BLaER1 treated with 17β-estradiol and CSF1 and Interleukin-3, amounts not matched to agents 10 nM and 100 nM (cell line): ENCODE measurements around the gene IRF7.

Experiments
- H3K27ac ChIP-seq, 11 experiments: shearing (Covaris generic); formaldehyde crosslinking; 2 replicates each; pipeline ENCODE4 v1.8.1; 2022
- H3K27me3 ChIP-seq, 11 experiments: shearing (Covaris generic); formaldehyde crosslinking; 2 replicates each; pipeline ENCODE4 v1.8.1; 2022
- H3K36me3 ChIP-seq, 11 experiments: shearing (Covaris generic); formaldehyde crosslinking; 2 replicates each; pipeline ENCODE4 v1.8.1; 2022
- H3K4me1 ChIP-seq, 10 experiments: shearing (Covaris generic); formaldehyde crosslinking; 2 replicates each; pipeline ENCODE4 v1.8.1; 2022
- H3K4me2 ChIP-seq, 11 experiments: shearing (Covaris generic); formaldehyde crosslinking; 2 replicates each; pipeline ENCODE4 v1.8.1; 2022
- H3K4me3 ChIP-seq, 10 experiments: shearing (Covaris generic); formaldehyde crosslinking; 2 replicates each; pipeline ENCODE4 v1.8.1; 2022
- H3K9ac ChIP-seq, 11 experiments: shearing (Covaris generic); formaldehyde crosslinking; 2 replicates each; pipeline ENCODE4 v1.8.1; 2022
- H3K9me3 ChIP-seq, 11 experiments: shearing (Covaris generic); formaldehyde crosslinking; replicated peaks in 1 of 11; 2 replicates each; pipeline ENCODE4 v1.8.1; 2022
- H4K20me1 ChIP-seq, 11 experiments: shearing (Covaris generic); formaldehyde crosslinking; 2 replicates each; pipeline ENCODE4 v1.8.1; 2022
- Cebpa-rat ChIP-seq, 11 experiments: shearing (Covaris generic); IDR thresholded peaks; 2 replicates each; pipeline ENCODE4 v1.8.1; 2022

The IRF7 gene

DNA sequence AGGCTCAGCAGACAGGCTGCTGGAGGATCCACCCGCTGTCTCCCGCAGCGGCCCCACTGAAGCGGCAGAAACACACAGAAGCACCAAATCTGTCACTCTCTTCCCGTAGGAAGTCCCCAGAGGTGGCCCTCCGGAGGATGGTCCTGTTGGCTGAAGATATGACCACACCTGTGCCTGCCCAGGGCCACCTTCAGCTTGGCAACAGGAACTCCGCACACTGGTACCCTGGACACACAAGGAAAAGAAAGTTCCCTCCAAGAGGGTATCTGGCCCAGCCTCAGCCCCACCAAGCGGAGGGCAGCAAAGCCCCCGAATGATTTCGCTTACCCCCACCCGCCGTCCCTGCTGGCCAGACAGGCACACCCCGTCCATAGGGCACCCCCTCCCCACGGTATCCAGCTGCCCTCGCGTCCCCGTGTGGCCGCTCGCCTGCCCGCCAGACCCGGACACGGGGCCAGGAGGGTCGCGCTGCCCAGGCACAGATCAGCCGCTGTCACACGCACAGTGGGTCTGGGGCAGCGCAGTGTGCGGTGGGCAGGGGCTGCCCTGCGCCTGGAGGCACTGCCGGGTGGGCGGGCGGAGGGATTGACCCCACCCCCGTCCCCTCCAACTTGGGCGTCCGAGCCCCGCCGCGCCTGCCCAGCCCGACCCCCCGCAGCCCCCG is 48.0 kb downstream of the IRF7 start:
- H4K20me1 ChIP-seq, result peaks cover 4 to 52% (median 34%) of the 10 kb centered on the region in 11 experiments; a peak in 17 of 22 replicates
- H3K4me1 ChIP-seq, result peaks cover 35 to 59% (median 40%) of the 10 kb centered on the region in 10 experiments
- H3K27me3 ChIP-seq, result peaks cover 0 to 5% (median 0%) of the 10 kb centered on the region in 11 experiments; a peak in 1 of 22 replicates
- peak overlapping the region; percentile 93 to 100 (median 98) for H3K4me2 ChIP-seq
- TF ChIP-seq Cebpa-rat (IDR thresholded peaks at IDR 0.05), result no peak
- H3K36me3 ChIP-seq, result peaks cover 0 to 16% (median 0%) of the 10 kb centered on the region in 11 experiments; a peak in 7 of 22 replicates
- peak overlapping the region; percentile 44 to 97 (median 89); a peak in 19 of 22 replicates for H3K27ac ChIP-seq
- H3K9ac ChIP-seq, result peak overlapping the region; percentile 87 to 98 (median 92)
- no peaks in the 10 kb centered on the region for H3K9me3 ChIP-seq
- peak overlapping the region; percentile 74 to 93 (median 79) for H3K4me3 ChIP-seq

DNA sequence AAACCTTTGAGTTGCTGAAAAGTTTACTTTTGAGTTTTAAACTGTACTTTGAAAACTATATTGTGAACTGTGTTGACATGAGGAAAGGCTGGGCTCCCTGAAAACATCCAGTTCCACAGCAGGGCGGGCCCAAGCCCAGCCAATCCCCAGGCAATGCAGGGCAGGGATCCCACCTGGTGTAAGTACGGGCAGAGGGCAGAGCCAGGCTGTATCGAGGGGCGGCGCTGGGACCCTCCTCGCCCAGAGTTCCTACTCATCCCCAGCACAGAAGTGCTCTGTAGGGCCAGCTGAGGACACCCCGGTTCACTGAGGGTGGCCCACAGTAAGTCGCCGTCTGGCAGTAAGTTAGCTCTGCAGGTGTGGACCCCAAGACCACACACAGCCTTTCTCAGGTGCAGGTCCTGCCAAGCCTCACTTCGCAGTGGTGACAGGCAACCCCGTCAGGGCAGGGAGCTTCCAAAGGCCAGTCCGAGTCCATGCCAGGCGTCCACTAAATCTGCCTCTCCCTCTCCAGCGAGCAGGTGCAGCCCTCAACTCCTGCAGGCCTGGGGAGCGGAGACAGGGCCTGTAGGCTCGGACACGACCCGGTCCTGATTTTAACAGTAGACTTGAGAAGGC is 48.6 kb downstream of the IRF7 start:
- H3K27ac ChIP-seq, result peak overlapping the region in 1 of 11 experiments; percentile 97; a peak in 1 of 22 replicates
- H3K27me3 ChIP-seq, result peaks cover 0 to 5% (median 0%) of the 10 kb centered on the region in 11 experiments; a peak in 1 of 22 replicates
- H3K9me3 ChIP-seq, result no peaks in the 10 kb centered on the region
- peak overlapping the region; percentile 87 to 98 (median 92); a peak in 17 of 22 replicates for H3K9ac ChIP-seq
- peaks cover 10 to 58% (median 34%) of the 10 kb centered on the region in 11 experiments; a peak in 20 of 22 replicates for H4K20me1 ChIP-seq
- peaks cover 0 to 21% (median 0%) of the 10 kb centered on the region in 11 experiments; a peak in 7 of 22 replicates for H3K36me3 ChIP-seq
- peaks cover 36 to 63% (median 42%) of the 10 kb centered on the region in 10 experiments for H3K4me1 ChIP-seq
- H3K4me3 ChIP-seq, result peak overlapping the region; percentile 74 to 93 (median 79); a peak in 16 of 20 replicates
- no peak for TF ChIP-seq Cebpa-rat (IDR thresholded peaks at IDR 0.05)
- peak overlapping the region; percentile 93 to 100 (median 98) for H3K4me2 ChIP-seq

DNA sequence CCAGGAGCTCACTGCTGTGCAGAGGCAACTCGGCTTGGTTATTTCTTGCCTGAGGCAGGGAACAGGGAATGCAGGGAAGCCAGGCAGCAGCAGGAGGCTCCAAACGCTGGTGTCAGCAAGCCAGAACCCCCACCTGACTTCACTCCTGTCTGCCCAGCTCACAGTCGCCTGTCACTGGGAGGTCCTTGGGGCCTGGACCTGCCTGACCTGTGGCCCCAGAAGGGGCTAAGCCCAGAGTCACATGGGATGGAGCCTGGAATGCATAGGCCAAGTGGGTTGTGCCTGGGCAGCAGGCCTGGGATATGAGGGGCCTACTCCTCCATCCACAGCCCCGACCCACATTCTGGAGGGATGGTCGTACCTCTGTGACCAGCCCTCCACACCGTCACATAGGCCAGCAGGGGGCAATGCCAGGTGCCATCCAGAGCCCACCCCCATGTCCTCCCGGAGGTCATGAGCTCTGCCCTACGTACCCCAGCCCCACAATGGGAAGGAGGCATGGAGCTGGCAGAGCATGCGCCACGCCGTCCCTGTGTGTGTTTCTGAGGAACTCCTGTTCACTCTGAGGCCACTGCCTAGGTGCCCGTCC is 49.7 kb downstream of the IRF7 start:
- Histone ChIP-seq H3K4me3 (peak overlapping the region in 1 of 10 experiments; percentile 93; a peak in 1 of 20 replicates), H3K4me2 (peak overlapping the region; percentile 30 to 100 (median 97); a peak in 15 of 22 replicates), H4K20me1 (peaks cover 17 to 67% (median 42%) of the 10 kb centered on the region in 11 experiments; a peak in 21 of 22 replicates)

DNA sequence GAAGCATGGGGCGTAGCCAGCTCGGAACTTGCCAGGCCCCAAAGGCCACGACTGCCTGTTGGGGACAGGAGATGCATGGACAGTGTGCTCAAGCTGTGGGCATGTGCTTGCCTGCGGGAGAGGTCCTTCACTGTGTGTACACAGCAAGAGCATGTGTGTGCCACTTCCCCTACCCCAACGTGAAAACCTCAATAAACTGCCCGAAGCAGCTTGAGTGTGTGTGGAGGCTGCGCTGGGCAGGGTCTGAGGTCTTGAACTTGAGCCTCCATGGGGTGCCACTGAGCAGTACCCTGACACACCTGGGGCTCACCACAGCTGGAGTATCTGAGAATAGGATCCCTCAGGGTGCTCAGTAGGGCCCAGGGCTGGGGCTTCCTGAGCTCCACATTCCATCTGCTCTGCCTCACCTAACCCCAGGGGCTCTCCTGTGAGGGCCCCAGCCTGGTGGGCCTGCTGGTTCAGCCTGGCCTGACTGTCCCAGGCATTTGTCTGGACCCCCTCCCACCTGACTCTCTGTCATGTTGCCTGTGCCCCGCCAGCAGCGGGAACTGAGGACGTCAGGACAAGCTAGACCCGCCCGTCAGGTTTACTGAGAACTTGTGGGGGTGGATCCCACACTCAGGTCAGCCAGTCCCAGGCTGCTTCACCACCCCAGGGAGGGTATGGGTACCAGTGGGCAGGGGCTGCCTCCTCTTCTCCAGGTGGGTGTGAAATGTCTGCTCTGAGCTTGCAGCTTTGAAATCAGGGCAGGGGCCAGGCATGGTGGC is 51.8 kb downstream of the IRF7 start:
- Histone ChIP-seq H3K4me1 (peaks cover 41 to 68% (median 48%) of the 10 kb centered on the region in 10 experiments), H3K9me3 (no peaks in the 10 kb centered on the region), H3K36me3 (peaks cover 0 to 22% (median 0%) of the 10 kb centered on the region in 11 experiments; a peak in 7 of 22 replicates), H3K27me3 (peaks cover 5 to 13% (median 10%) of the 10 kb centered on the region in 11 experiments), H3K27ac (no peak overlapping the region), H3K4me3 (no peak overlapping the region), H4K20me1 (peaks cover 17 to 67% (median 43%) of the 10 kb centered on the region in 11 experiments; a peak in 21 of 22 replicates), H3K4me2 (peak overlapping the region in 1 of 11 experiments; percentile 7; a peak in 1 of 22 replicates), H3K9ac (peak overlapping the region in 2 of 11 experiments; percentile 29 to 35; a peak in 2 of 22 replicates)
- no peak for TF ChIP-seq Cebpa-rat (IDR thresholded peaks at IDR 0.05)

More for the DNA sequence above, 49.7 kb downstream of the IRF7 start:
- TF ChIP-seq Cebpa-rat (IDR thresholded peaks at IDR 0.05), result no peak
- no peak overlapping the region; a peak in 1 of 22 replicates for H3K27ac ChIP-seq
- peaks cover 0 to 22% (median 0%) of the 10 kb centered on the region in 11 experiments; a peak in 7 of 22 replicates for H3K36me3 ChIP-seq
- H3K9me3 ChIP-seq, result no peaks in the 10 kb centered on the region
- peaks cover 0 to 5% (median 0%) of the 10 kb centered on the region in 11 experiments; a peak in 1 of 22 replicates for H3K27me3 ChIP-seq
- H3K4me1 ChIP-seq, result peaks cover 43 to 71% (median 51%) of the 10 kb centered on the region in 10 experiments
- H3K9ac ChIP-seq, result peak overlapping the region in 5 of 11 experiments; percentile 26 to 98 (median 91); a peak in 4 of 22 replicates

DNA sequence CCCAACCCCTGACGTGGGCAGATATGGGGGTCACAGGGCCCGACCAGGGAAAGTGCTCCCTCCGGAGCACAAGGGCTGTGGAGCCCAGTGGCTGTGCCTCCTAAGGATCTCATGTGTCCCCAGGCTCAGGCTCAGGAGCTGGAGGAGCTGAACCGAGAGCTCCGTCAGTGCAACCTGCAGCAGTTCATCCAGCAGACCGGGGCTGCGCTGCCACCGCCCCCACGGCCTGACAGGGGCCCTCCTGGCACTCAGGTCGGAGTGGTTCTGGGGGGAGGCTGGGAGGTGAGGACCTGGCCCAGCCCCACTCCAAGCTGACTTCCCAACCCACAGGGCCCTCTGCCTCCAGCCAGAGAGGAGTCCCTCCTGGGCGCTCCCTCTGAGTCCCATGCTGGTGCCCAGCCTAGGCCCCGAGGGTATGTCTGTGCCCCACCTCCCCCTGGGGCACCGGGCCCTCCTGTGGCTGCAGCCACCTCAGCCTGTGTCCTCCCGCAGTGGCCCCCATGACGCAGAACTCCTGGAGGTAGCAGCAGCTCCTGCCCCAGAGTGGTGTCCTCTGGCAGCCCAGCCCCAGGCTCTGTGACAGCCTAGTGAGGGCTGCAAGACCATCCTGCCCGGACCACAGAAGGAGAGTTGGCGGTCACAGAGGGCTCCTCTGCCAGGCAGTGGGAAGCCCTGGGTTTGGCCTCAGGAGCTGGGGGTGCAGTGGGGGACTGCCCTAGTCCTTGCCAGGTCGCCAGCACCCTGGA is 52.5 kb downstream of the IRF7 start:
- Histone ChIP-seq H4K20me1 (peaks cover 17 to 67% (median 43%) of the 10 kb centered on the region in 11 experiments; a peak in 21 of 22 replicates), H3K36me3 (peaks cover 0 to 22% (median 0%) of the 10 kb centered on the region in 11 experiments; a peak in 7 of 22 replicates), H3K27ac (no peak overlapping the region), H3K27me3 (peaks cover 13 to 21% (median 17%) of the 10 kb centered on the region in 11 experiments), H3K9ac (peak overlapping the region in 2 of 11 experiments; percentile 29 to 35; a peak in 3 of 22 replicates), H3K4me3 (no peak overlapping the region), H3K4me1 (peaks cover 40 to 66% (median 46%) of the 10 kb centered on the region in 10 experiments), H3K4me2 (peak overlapping the region in 1 of 11 experiments; percentile 24; a peak in 2 of 22 replicates), H3K9me3 (no peaks in the 10 kb centered on the region)
- no peak for TF ChIP-seq Cebpa-rat (IDR thresholded peaks at IDR 0.05)
